Testis (tissue), 3 donors: ENCODE measurements around the gene TFF1. TPM values are rescaled to one million over a fixed set of nuclear protein-coding genes. Genes with fewer than 3 reads are reported as not detected.
"Not testable (repeated sequence)": the region's sequence is repeated elsewhere in the genome, so short reads cannot be mapped to it uniquely, and the experiment has no call there.

ENCODE experiments used
- DNase-seq: peaks from one replicate; pipeline ENCODE4 v3.0.0-alpha.2; 2019
- H3K27ac ChIP-seq, 2 donors: fragments of 200-600 bp; sonication (generic); one replicate each; pipeline ENCODE4 v1.5.1; 2019
- H3K27me3 ChIP-seq: fragments of 200-600 bp; sonication (generic); one replicate; pipeline ENCODE4 v1.5.1; 2019
- H3K36me3 ChIP-seq: fragments of 200-600 bp; sonication (generic); one replicate; pipeline ENCODE4 v1.5.1; 2017; ENCODE audit warnings: low read depth; ENCODE audit errors: missing control alignments
- H3K4me1 ChIP-seq: fragments of 200-600 bp; sonication (generic); one replicate; pipeline ENCODE4 v1.5.1; 2019
- H3K4me3 ChIP-seq, 2 donors: fragments of 200-600 bp; sonication (generic); one replicate each; pipeline ENCODE4 v1.5.1; 2017 to 2019
- H3K9me3 ChIP-seq: fragments of 200-600 bp; sonication (generic); one replicate; pipeline ENCODE4 v1.5.1; 2017
- POLR2A ChIP-seq: fragments of 450-650 bp; IDR thresholded peaks from one replicate; pipeline ENCODE4 v1.6.1; 2017; ENCODE audit warnings: antibody characterized with exemption, mild to moderate bottlenecking, moderate library complexity
- WGBS, 2 donors: methylation state at CpG; one replicate each; pipeline ENCODE4 v1.1.5; 2018; 5-methylcytosine and 5-hydroxymethylcytosine counted together
- intact Hi-C: fragments of 100-400 bp; cut with DNase I; formaldehyde crosslinking; loops from one replicate; pipeline ENCODE4 v1.15.1; 2023; ENCODE audit warnings: low total_unique reads
- polyA plus RNA-seq: library from polyadenylated mRNA; stranded (reverse); fragments of 350-450 nt; fragmentation: Illumina TruSeq; extraction: RNeasy Lipid Tissue Mini Kit (QIAGEN cat#74804); gene quantifications from one replicate; pipeline ENCODE4 v1.2.3, GENCODE V29; 2014; ENCODE audit warnings: low read depth, low replicate concordance; ENCODE audit not compliant: insufficient read depth
- total RNA-seq, 2 donors: library from RNA; depleted of rRNA; stranded (reverse); fragments of >200 nt; gene quantifications; one replicate each; pipeline ENCODE4 v1.2.3, GENCODE V29; 2016
- TF ChIP-seq, protein P1 (sequence below), 3 experiments: fragments of 450-650 bp in 2 of 3; fragments of 200-600 bp in 1 of 3; sonication (generic) in 1 of 3; IDR thresholded peaks; one replicate each; pipeline ENCODE4 v1.5.1; 2016 to 2019; ENCODE audit warnings: antibody characterized with exemption in 3 of 3, mild to moderate bottlenecking in 2 of 3, moderate library complexity in 1 of 3

Gene TFF1
- total and polyA plus RNA-seq, 3 donors from 2014 or later, result not detected

DNA sequence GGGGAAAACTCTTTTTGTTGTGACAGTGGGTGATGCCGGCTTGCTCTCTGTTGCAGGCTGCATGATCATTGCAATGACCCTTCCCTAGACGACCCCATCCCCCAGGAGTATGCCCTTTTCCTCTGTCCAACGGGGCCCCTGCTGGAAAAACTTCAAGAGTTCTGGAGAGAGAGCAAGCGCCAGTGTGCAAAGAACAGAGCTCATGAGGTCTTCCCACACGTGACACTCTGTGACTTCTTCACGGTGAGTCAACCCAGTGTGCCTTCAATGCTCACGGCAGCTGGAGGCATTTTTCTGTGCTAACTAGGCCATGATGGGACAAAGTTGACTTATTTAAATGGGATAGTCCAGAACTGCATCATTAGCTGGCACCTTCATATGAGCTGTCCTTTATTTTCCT, 43.0 kb upstream of the TFF1 start:
- H3K27ac ChIP-seq, result no peak overlapping the region
- no peaks in the 10 kb centered on the region for H3K36me3 ChIP-seq
- H3K4me1 ChIP-seq, result no peaks in the 10 kb centered on the region
- no peak for TF ChIP-seq POLR2A
- TF ChIP-seq, protein P1, sequence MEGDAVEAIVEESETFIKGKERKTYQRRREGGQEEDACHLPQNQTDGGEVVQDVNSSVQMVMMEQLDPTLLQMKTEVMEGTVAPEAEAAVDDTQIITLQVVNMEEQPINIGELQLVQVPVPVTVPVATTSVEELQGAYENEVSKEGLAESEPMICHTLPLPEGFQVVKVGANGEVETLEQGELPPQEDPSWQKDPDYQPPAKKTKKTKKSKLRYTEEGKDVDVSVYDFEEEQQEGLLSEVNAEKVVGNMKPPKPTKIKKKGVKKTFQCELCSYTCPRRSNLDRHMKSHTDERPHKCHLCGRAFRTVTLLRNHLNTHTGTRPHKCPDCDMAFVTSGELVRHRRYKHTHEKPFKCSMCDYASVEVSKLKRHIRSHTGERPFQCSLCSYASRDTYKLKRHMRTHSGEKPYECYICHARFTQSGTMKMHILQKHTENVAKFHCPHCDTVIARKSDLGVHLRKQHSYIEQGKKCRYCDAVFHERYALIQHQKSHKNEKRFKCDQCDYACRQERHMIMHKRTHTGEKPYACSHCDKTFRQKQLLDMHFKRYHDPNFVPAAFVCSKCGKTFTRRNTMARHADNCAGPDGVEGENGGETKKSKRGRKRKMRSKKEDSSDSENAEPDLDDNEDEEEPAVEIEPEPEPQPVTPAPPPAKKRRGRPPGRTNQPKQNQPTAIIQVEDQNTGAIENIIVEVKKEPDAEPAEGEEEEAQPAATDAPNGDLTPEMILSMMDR (IDR thresholded peaks at IDR 0.05), result no peak
- intact Hi-C loops, result no loop called here
- 83 to 87% methylated on average over 4 to 7 of the region's 7 CpGs for WGBS, 2 donors
- no peak overlapping the region for H3K4me3 ChIP-seq
- DNase-seq, result no peak
- no peaks in the 10 kb centered on the region for H3K27me3 ChIP-seq
- no peaks in the 10 kb centered on the region for H3K9me3 ChIP-seq

DNA sequence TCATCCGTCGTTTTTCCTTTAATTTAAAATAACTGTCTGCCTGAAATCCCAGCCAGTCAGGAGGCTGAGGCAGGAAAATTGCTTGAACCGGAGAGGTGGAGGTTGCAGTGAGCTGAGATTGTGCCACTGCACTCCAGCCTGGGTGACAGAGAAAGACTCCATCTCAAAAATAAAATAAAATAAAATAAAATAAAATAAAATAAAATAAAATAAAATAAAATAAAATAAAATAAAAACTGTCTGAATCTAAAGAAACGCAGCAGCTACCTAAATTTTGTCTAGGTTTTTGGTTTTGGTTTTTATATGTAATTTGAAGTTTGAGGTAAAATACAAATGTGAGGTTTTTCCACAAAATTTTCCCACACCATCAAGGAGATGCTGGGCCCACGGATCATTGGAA, 42.4 kb upstream of the TFF1 start:
- 89 to 91% methylated on average over 5 of the region's 5 CpGs for WGBS, 2 donors
- H3K27me3 ChIP-seq, result not testable (repeated sequence)

GRCh38 chr21:42407476-42407875, 41.1 kb upstream of the TFF1 start:
- no peak for DNase-seq
- Histone ChIP-seq H3K27me3 (no peaks in the 10 kb centered on the region), H3K9me3 (no peaks in the 10 kb centered on the region), H3K36me3 (no peaks in the 10 kb centered on the region), H3K27ac (no peak overlapping the region), H3K4me1 (no peaks in the 10 kb centered on the region), H3K4me3 (no peak overlapping the region)
- WGBS, 2 donors, result 84 to 90% methylated on average over 5 of the region's 5 CpGs
- no peak for TF ChIP-seq POLR2A
- TF ChIP-seq, protein P1 (IDR thresholded peaks at IDR 0.05), result no peak
- intact Hi-C loops, result no loop called here

More for the DNA sequence above, 42.4 kb upstream of the TFF1 start:
- H3K4me1 ChIP-seq, H3K27ac ChIP-seq, DNase-seq, H3K36me3 ChIP-seq, intact Hi-C loops, H3K4me3 ChIP-seq, H3K9me3 ChIP-seq: not testable (repeated sequence)

DNA sequence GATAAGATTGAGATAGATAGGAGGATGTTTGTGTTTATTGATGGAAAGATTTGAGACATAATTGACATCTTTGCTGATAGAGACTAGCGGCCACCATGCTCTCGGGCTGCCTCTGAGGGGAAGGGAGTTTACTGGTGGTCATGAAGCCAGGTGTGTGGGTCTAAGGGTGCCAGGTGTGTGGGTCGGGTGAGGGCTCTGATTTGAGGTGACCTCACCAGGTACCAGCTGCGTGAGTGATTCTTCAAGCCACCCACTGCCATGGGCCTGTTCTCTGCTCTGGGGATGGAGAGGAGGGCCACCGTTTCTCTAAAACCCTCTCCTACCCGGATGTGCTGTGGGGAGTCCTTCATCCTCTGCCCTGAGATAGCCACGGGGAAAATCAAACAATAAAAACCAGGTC, 40.5 kb upstream of the TFF1 start:
- no peaks in the 10 kb centered on the region for H3K9me3 ChIP-seq
- H3K27me3 ChIP-seq, result no peaks in the 10 kb centered on the region
- no peaks in the 10 kb centered on the region for H3K36me3 ChIP-seq
- H3K27ac ChIP-seq, result no peak overlapping the region
- WGBS, 2 donors, result 83 to 91% methylated on average over 7 of the region's 7 CpGs
- no peaks in the 10 kb centered on the region for H3K4me1 ChIP-seq
- DNase-seq, result no peak
- intact Hi-C loops, result no loop called here
- TF ChIP-seq POLR2A, result no peak
- TF ChIP-seq, protein P1 (IDR thresholded peaks at IDR 0.05), result no peak
- no peak overlapping the region for H3K4me3 ChIP-seq

DNA sequence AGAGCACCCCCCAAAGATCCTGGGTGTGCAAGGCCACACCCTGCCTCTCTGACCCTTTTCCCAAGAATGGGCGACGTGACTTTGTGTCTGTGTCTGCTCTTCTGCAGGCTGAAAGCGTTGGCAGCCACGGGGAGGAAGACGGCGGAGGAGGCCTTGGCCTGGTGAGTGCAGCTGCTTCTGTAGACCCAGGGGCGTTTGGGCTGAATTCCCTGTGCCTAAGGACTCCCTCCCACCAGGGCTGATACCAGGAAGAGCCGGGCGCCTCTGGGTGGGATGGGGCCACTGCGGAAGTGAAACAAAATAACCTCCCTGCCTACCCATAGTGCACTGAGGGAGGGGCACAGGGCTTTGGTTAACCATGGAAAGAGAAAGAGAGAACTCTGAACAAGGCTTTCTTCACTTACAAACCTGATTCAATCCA, 39.9 kb upstream of the TFF1 start:
- Histone ChIP-seq H3K36me3 (no peaks in the 10 kb centered on the region), H3K27ac (no peak overlapping the region), H3K4me3 (no peak overlapping the region), H3K9me3 (no peaks in the 10 kb centered on the region), H3K4me1 (no peaks in the 10 kb centered on the region), H3K27me3 (no peaks in the 10 kb centered on the region)
- intact Hi-C loops, result no loop called here
- DNase-seq, result no peak
- TF ChIP-seq, protein P1 (IDR thresholded peaks at IDR 0.05), result no peak
- TF ChIP-seq POLR2A, result no peak
- 50 to 63% methylated on average over 6 to 10 of the region's 10 CpGs for WGBS, 2 donors
